ENCODE data around the gene ACSS3. TPM values are rescaled to one million over a fixed set of nuclear protein-coding genes. Genes with fewer than 3 reads are reported as not detected.

Gene ACSS3
- total and polyA plus RNA-seq, 2 of the 8 experiments (the other 6 are each of a cell fraction or from before 2014, with no cell fraction given): 14.4 to 24.0 TPM

DNA sequence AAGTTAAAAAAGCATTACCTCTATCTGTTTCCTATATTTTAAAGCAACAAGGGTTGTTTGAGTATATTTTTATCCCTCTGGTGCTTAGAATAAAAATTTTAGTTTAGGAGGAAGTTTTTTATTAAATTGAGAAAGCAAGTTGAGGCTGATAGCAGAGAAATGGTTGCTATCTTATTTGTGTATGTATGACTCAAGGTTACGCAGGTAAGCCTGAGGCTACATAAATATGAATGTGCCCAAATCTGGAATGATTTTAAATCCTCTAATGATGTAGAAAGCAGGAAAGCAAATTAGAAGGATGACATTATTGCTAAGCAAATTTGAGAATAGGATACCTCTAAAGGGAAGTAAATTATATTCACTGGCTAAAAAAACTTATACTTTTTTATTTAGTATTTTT lies 109.8 kb downstream of the ACSS3 start:
- Histone ChIP-seq H3K4ac (replicated peaks; ENCODE audit: insufficient read length, low read depth, low read length) (no peak overlapping the region), H3K4me2 (ENCODE audit: insufficient read depth in 1 of 2, low read depth in 2 of 2, low read length in 2 of 2) (no peak overlapping the region), H3K27me3 (replicated peaks in 1 of 4; ENCODE audit: control insufficient read depth in 3 of 4, extremely low read depth in 1 of 4, insufficient read depth in 3 of 4, low read length in 3 of 4) (no peaks in the 10 kb centered on the region), H2BK12ac (ENCODE audit: low read depth, low read length) (no peak overlapping the region), H3K23ac (ENCODE audit: insufficient read length) (no peak overlapping the region), H3K4me1 (replicated peaks in 1 of 4; ENCODE audit: control insufficient read depth in 3 of 4, insufficient read depth in 4 of 4, low read length in 3 of 4) (no peaks in the 10 kb centered on the region), H3K14ac (ENCODE audit: insufficient read length) (no peak overlapping the region), H3K9ac (replicated peaks in 1 of 4; ENCODE audit: extremely low read depth in 1 of 4, low read depth in 3 of 4, low read length in 3 of 4) (no peak overlapping the region), H4K91ac (replicated peaks; ENCODE audit: insufficient read length, low read length) (no peak overlapping the region), H4K8ac (ENCODE audit: extremely low read depth, insufficient read depth, low read length) (no peak overlapping the region), H3K79me1 (ENCODE audit: low read depth, low read length) (no peaks in the 10 kb centered on the region), H3K79me2 (ENCODE audit: control insufficient read depth in 1 of 2, insufficient read depth in 2 of 2, low read length in 2 of 2) (no peaks in the 10 kb centered on the region), H3K56ac (replicated peaks; ENCODE audit: insufficient read length, low read depth, low read length) (no peak overlapping the region), H2BK120ac (replicated peaks; ENCODE audit: low read depth, low read length) (no peak overlapping the region), H3K27ac (ENCODE audit: low read depth, low read length) (no peak overlapping the region), H3K4me3 (ENCODE audit: extremely low read depth in 1 of 4, insufficient read depth in 2 of 4, low read depth in 3 of 4, low read length in 4 of 4) (no peak overlapping the region), H3K36me3 (ENCODE audit: control insufficient read depth in 2 of 4, insufficient read depth in 4 of 4, low read length in 3 of 4) (no peaks in the 10 kb centered on the region; a peak in 1 of 8 replicates), H2AK5ac (ENCODE audit: low read depth, low read length) (no peak overlapping the region), H4K5ac (ENCODE audit: insufficient read length, low read depth, low read length) (no peak overlapping the region), H3K18ac (ENCODE audit: extremely low read depth, low read length) (no peak overlapping the region), H4K20me1 (replicated peaks in 1 of 2; ENCODE audit: control insufficient read depth in 1 of 2, insufficient read depth in 2 of 2, low read length in 2 of 2) (no peaks in the 10 kb centered on the region), H2AFZ (ENCODE audit: low read length) (no peak overlapping the region), H3K23me2 (ENCODE audit: low read depth, low read length) (no peaks in the 10 kb centered on the region), H2BK5ac (ENCODE audit: low read depth, low read length) (no peak overlapping the region), H3K9me3 (ENCODE audit: insufficient read depth in 2 of 2, low read depth in 1 of 2, low read length in 1 of 2) (no peaks in the 10 kb centered on the region), H2BK15ac (ENCODE audit: low read length) (no peak overlapping the region), H2BK20ac (ENCODE audit: low read length) (no peak overlapping the region)
- DNase-seq (ENCODE audit: low read depth in 1 of 2, low spot score in 2 of 2): no peak
- POLR2A ChIA-PET (ENCODE audit: partially characterized antibody): no interaction called here
- FAIRE-seq: no peak
- WGBS, 2 experiments (ENCODE audit: extremely low coverage in 1 of 2, insufficient coverage in 1 of 2, insufficient read length in 1 of 2, insufficient replicate concordance in 2 of 2, low coverage in 1 of 2, low lambda C conversion rate in 2 of 2, missing lambda C conversion rate in 1 of 2): 96% methylated on average over 1 of the region's 1 CpG; no CpG with 5 or more reads in 1 of the 2 experiments
- TF ChIP-seq TEAD4 (IDR thresholded peaks at IDR 0.05; ENCODE audit: low read depth, low read length) (no peak), NRF1 (IDR thresholded peaks at IDR 0.05; ENCODE audit: low read depth, low read length) (no peak)
- CTCF ChIA-PET (ENCODE audit: partially characterized antibody): interaction anchor here (1.1 kb wide), 1 partner anchor 17 kb away, joined by 3 read pairs; no protein-coding TSS in a partner anchor

Data from H1 (cell line).